Hypothalamus (tissue), 51 donors: ENCODE data around the gene RRM2.
A peak's percentile ranks its signal among the peaks of the same experiment; 100 is the strongest.

Experiments
- DNase-seq, 51 donors: peaks; one replicate each; lab custom pipeline; 2025; lab: John Stamatoyannopoulos, UW

Gene RRM2

DNA sequence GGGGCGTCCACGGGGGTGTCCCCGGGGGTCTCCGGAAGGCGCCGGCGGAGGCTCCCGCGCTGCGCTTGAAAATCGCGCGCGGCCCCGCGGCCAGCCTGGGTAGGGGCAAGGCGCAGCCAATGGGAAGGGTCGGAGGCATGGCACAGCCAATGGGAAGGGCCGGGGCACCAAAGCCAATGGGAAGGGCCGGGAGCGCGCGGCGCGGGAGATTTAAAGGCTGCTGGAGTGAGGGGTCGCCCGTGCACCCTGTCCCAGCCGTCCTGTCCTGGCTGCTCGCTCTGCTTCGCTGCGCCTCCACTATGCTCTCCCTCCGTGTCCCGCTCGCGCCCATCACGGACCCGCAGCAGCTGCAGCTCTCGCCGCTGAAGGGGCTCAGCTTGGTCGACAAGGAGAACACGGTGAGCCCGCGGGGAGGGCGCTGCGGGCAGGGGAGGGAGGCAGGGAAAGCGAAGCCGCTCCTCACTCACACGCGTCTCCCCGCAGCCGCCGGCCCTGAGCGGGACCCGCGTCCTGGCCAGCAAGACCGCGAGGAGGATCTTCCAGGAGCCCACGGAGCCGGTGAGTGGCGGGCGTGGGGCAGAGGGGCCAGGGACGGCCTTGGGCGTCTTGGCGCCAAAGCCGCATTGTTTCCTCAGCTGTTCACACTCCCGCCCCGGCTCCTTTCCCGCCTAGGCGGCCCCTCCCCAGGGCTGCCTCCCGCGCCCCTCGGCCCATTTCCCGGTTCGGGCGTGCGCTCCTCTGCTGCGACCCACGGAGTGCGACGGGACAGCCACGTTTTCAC lies at the start of gene RRM2:
Gene RRM2, plus strand, starts transcription at position 240 of the 781 bp plus-strand sequence. Its CDS starts 60 bp downstream, at position 300.
- DNase-seq, result peak; percentile 18 to 90 (median 75)

GRCh38 chr2:10073706-10074105 lies 48.8 kb upstream of the RRM2 start:
- no peak for DNase-seq

- no peak for DNase-seq
These were observed 47.4 kb upstream of the RRM2 start for GRCh38 chr2:10075101-10075500.

- no peak for DNase-seq
These were observed 46.8 kb upstream of the RRM2 start for GRCh38 chr2:10075571-10076209.

DNA sequence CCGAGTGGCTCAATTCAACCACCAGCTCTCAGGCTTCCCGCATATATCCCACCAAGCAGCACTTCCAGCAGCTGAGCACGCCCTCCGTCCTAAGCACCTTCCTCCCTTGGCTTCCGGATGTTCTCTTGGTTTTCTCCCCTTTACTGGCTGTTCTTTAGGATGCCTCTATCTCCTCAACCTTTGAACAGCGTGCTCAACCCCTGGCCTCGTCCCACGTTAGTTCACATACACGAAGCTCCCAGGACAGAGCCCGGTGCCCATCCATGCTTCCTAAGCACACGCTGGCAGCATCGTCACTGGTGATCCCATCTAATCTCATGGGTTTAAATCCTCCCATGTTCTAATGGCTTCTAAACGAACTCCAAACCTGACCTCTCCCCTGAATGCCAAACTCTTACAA lies 46.0 kb upstream of the RRM2 start:
- no peak for DNase-seq

- no peak for DNase-seq
These were observed 45.5 kb upstream of the RRM2 start for GRCh38 chr2:10076988-10077527.

DNA sequence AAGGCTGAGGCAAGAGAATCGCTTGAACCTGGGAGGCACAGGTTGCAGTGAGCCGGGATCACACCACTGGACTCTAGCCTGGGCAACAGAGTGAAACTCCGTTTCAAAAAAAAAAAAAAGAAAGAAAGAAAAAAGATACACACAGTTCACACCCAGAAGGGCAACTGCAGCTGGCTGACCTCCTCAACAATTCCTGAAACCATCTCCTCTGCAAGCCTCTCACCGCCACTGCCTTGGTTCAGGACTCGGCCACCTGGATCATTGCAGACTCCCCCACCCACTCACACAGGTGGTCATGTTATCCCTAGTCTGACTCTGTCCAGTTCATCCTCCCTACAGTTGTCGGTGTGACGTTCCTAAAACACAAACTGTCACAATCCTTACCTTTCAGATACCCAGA lies 44.5 kb upstream of the RRM2 start:
- no peak for DNase-seq

DNA sequence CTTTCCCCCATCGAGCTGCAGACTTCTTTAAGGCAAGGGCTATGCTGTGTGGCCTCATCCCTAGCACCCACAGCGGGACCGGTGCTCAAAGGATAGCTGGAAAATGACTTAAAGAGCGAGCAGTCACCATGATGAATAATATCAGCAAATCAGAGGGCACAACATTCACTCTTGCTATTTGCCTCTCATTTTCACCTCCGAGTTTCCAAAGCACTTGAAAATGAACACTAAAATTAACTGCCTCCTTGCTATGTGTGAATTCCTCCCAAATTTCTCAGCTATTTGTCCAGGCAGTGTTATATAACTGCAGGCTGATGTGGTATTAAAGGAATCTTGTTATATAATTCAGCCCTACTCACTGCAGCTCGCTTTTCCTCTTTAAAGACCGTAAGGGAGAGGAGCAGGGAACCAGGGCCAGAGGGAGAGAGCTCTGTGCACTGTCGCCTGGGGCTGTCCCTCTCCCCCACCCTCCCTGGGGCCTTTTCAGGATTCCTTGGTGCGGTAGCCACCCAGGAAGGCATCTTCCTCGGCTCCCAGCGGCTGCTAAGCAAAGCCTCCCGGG lies 43.8 kb upstream of the RRM2 start:
- DNase-seq, result peak in 13 of 51 donors; percentile 9 to 59 (median 27)

DNA sequence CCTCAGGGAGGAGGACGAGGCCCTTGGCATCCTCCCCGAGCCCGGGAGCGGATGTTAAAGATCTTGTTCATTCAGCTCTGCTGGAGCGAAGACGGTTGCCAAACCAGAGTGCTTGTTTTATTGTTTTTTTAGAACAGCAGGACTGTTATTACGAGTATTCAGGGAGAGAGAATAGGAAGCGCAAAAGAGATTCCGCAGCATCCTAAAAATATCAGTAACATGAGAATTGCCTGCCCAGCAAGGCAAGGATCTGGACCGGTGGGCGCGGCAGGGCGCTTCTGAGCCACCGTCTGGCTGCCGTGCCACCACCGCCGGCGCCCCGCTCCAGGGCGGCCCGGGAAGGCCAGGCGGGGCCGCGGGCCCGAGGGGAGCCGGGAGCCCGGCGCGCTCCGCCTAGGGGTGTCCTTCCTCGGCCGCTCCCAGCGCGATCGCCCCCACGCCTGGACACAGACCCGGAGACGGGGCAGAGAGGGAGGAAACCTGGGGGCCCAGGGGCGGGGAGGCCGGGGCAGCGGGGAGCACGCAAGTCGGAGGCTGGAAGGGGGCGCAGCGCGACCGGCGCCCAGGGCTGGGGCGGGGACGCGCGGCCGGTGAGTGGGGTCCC lies 43.2 kb upstream of the RRM2 start:
- DNase-seq, result peak in 15 of 51 donors; percentile 17 to 64 (median 38)

GRCh38 chr2:10079870-10080535 lies 42.5 kb upstream of the RRM2 start, which contains the start of gene CYS1:
TSS of gene CYS1 (minus strand) at chr2:10080411. CDS start at chr2:10080223, 188 bp downstream.
- peak in 12 of 51 donors; percentile 18 to 70 (median 40) for DNase-seq

GRCh38 chr2:10080536-10081304 lies 41.8 kb upstream of the RRM2 start:
- peak in 2 of 51 donors; percentile 10 to 19 for DNase-seq

DNA sequence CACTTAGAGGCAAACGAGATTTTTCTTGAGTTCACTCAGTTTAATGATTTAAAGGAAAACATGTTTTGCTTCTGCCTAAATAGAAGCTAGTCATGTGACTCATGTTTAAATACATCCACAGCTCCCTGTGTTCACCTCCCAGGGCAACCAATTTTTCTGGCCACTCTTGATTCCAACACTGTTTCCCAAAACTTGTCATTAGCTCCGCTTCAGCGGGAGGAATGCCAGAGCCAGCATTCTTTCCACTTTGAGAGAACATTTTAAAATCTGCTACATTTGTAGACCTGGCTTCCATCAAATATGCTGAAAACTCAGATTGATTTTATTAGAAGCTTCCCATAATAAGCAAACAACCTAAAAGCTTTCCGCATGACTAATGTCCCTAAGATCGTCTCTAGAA lies 39.5 kb upstream of the RRM2 start:
- DNase-seq, result no peak

DNA sequence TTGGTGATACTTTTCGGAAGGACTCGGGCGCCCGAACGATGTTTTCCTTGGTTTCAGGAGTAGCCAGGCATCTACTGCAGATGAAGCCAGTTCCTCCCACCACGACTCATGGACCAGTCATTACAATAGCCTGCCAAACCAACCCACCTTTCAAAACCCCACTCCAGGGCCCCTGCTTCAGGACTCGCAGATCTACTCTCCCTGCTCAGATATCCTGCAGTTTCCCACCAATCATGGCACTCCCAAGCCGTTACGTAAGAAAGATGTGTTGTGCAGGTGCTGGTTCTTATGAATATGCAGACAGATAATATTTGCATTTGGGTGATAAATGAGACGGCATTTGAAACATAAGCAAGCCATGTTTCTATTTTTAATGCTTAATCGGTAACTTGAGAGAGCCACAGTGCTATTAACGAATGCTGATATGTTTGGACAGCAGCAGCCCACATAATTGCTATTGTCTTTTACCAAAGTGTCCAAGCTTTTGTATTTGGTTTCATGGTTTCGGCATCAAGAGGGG lies 38.8 kb upstream of the RRM2 start:
- no peak for DNase-seq

GRCh38 chr2:10084223-10084865 lies 38.2 kb upstream of the RRM2 start:
- DNase-seq, result no peak

GRCh38 chr2:10085043-10085667 lies 37.4 kb upstream of the RRM2 start:
- DNase-seq, result no peak

DNA sequence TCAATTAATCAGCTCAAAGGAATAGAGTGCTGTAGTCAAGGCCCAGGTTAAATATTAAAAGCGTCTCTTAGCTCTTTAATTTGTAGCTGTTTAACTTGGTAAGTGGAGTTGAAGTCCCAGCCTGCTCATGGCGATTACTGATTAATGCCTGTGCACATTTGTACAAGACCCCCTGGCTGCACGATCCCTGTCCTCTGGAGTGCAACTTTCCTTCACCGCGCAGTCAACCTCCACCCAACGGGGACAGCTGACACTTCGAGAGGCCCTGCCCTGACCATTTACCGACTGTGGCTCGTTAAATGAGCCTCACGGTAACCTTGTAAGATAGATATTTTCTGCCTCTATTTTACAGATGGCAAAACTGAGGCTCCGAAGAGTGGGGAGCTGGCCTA lies 36.9 kb upstream of the RRM2 start:
- no peak for DNase-seq

DNA sequence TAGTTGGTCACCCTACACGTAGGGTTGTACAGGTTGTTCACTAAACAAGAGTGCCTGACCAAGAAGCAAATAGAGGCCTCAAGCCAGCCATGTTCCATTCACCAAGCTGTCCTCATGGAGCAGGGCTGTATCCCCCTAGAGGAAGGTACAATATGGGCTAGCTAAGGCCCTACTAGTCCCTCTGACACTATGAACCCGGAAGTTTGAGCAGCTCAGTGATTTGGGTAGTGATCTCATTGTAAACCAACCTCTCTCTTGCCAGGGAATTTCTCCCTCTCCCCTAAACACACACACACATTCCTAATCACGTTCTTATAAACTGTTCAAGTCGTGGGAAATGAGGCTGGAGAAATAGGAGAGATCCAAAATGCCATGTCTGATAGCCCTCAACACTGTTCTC lies 35.6 kb upstream of the RRM2 start:
- DNase-seq, result no peak

DNA sequence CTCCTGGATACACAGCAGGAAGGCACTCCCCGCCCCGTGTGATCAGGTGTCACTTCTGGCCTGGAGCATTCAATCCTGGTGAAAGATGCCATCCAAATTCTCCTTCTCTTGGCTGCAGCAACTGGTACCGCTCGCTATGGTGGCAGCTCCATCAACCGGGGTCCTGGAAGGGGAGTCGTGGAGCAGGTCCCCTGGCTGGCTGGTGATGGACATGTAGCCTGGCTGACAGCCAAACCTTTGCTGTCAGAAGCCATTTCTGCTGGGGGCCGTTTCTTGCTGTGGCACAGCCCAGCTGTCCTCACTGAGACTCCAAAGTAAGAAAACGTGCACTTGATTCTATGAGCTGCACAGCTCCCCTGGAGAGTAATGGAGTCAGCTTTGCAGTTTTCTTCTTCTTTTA lies 35.2 kb upstream of the RRM2 start:
- no peak for DNase-seq
